Measurements from ENCODE around the gene NLRP3.
"Not testable (repeated sequence)": the region's sequence is repeated elsewhere in the genome, so short reads cannot be mapped to it uniquely, and the experiment has no call there.

NLRP3 gene

GRCh38 chr1:247415423-247416361 is at the start of gene NLRP3:
Gene NLRP3, plus strand, starts transcription at chr1:247416173. Its CDS starts 2,628 bp downstream, at chr1:247418801.
- DNase-seq (ENCODE audit: low spot score) = no peak
- TF ChIP-seq CTCF (IDR thresholded peaks at IDR 0.05; ENCODE audit: borderline replicate concordance, control extremely low read depth, extremely low read depth, insufficient read depth, missing control alignments) = no peak
- in situ Hi-C loops (cut with MboI; ENCODE audit: low sequenced_read_pairs, unreplicated experiment) = no loop called here

GRCh38 chr1:247366345-247366744 is 49.6 kb upstream of the NLRP3 start:
- DNase-seq (ENCODE audit: low spot score); in situ Hi-C loops (cut with MboI; ENCODE audit: low sequenced_read_pairs, unreplicated experiment): not testable (repeated sequence)

GRCh38 chr1:247366926-247367645 is 48.9 kb upstream of the NLRP3 start:
- in situ Hi-C loops (cut with MboI; ENCODE audit: low sequenced_read_pairs, unreplicated experiment) = no loop called here
- TF ChIP-seq CTCF (IDR thresholded peaks at IDR 0.05; ENCODE audit: borderline replicate concordance, control extremely low read depth, extremely low read depth, insufficient read depth, missing control alignments) = no peak

GRCh38 chr1:247367786-247368422 is 48.1 kb upstream of the NLRP3 start:
- in situ Hi-C loops (cut with MboI; ENCODE audit: low sequenced_read_pairs, unreplicated experiment) = no loop called here
- TF ChIP-seq CTCF (IDR thresholded peaks at IDR 0.05; ENCODE audit: borderline replicate concordance, control extremely low read depth, extremely low read depth, insufficient read depth, missing control alignments) = no peak
- DNase-seq (ENCODE audit: low spot score) = no peak

More at GRCh38 chr1:247366926-247367645, 48.9 kb upstream of the NLRP3 start:
- no peak for DNase-seq (ENCODE audit: low spot score)

DNA sequence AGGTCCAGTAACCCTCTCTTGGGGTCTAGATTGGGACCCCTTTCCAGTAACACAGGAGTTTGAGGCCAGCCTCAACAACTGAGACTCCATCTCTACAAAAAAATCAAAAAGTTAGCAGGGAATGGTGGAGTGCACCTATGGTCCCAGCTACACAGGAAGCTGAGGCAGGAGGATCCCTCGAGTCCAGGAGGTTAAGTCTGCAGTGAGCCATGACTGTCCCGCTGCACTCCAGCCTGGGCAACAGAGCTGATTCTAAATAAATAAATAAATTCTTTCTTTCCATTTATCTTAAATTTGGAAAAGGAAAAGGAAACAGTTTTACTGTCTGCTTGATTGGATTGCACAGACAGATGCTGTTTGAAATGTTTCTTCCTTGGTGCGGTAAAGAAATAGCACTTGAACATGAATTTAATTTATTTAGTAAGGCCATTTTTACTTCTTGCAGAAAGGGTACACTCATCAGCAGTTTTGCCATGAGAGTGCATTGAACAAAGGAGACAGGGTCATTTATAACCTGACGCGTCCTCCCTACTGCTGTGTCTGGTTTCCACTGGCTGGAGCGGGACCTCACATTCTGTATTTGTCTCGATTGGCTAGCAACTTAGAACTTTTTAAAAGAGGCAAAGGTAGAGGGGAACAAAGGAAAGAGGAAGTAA is 47.4 kb upstream of the NLRP3 start:
- DNase-seq (ENCODE audit: low spot score) = no peak
- in situ Hi-C loops (cut with MboI; ENCODE audit: low sequenced_read_pairs, unreplicated experiment) = no loop called here
- no peak for TF ChIP-seq CTCF (IDR thresholded peaks at IDR 0.05; ENCODE audit: borderline replicate concordance, control extremely low read depth, extremely low read depth, insufficient read depth, missing control alignments)

GRCh38 chr1:247370786-247371732 is 44.9 kb upstream of the NLRP3 start:
- no peak for DNase-seq (ENCODE audit: low spot score)
- in situ Hi-C loops (cut with MboI; ENCODE audit: low sequenced_read_pairs, unreplicated experiment) = loop anchor here (10.0 kb wide), 1 partner anchor 114 kb away; no protein-coding TSS in a partner anchor

More at GRCh38 chr1:247370786-247371732, 44.9 kb upstream of the NLRP3 start:
- no peak for TF ChIP-seq CTCF (IDR thresholded peaks at IDR 0.05; ENCODE audit: borderline replicate concordance, control extremely low read depth, extremely low read depth, insufficient read depth, missing control alignments)
